GM19324 (cell line): ENCODE measurements around the gene ARHGAP15.

ENCODE experiments used
- ATAC-seq: cut with Tn5 transposase; IDR thresholded peaks from one replicate; pipeline ENCODE4 v1.9.1; 2021; ENCODE audit warnings: mild to moderate bottlenecking, moderate library complexity; ENCODE audit not compliant: unreplicated experiment, low FRiP score

ARHGAP15 gene

GRCh38 chr2:143142598-143142997 lies 13.4 kb downstream of the ARHGAP15 start:
- ATAC-seq, result no peak

- no peak for ATAC-seq
Measured at GRCh38 chr2:143144813-143145455, 15.7 kb downstream of the ARHGAP15 start.

- no peak for ATAC-seq
Measured at GRCh38 chr2:143146366-143146765, 17.1 kb downstream of the ARHGAP15 start.

GRCh38 chr2:143146815-143147530 lies 17.8 kb downstream of the ARHGAP15 start:
- ATAC-seq, result no peak

- ATAC-seq, result no peak
Measured at GRCh38 chr2:143148011-143148410, 18.8 kb downstream of the ARHGAP15 start.

GRCh38 chr2:143148757-143149156 lies 19.5 kb downstream of the ARHGAP15 start:
- ATAC-seq, result peak; percentile 50

GRCh38 chr2:143150287-143150686 lies 21.1 kb downstream of the ARHGAP15 start:
- ATAC-seq, result peak; percentile 48

GRCh38 chr2:143151111-143151752 lies 22.0 kb downstream of the ARHGAP15 start:
- ATAC-seq, result no peak

- no peak for ATAC-seq
Measured at GRCh38 chr2:143152219-143152618, 23.0 kb downstream of the ARHGAP15 start.

GRCh38 chr2:143152637-143153036 lies 23.4 kb downstream of the ARHGAP15 start:
- ATAC-seq, result no peak

- no peak for ATAC-seq
Measured at GRCh38 chr2:143155661-143156060, 26.4 kb downstream of the ARHGAP15 start.

- no peak for ATAC-seq
Measured at GRCh38 chr2:143157001-143157400, 27.8 kb downstream of the ARHGAP15 start.

GRCh38 chr2:143157418-143157817 lies 28.2 kb downstream of the ARHGAP15 start:
- no peak for ATAC-seq

GRCh38 chr2:143158098-143158497 lies 28.9 kb downstream of the ARHGAP15 start:
- no peak for ATAC-seq

GRCh38 chr2:143158551-143159485 lies 29.6 kb downstream of the ARHGAP15 start:
- ATAC-seq, result no peak

GRCh38 chr2:143159486-143159840 lies 30.2 kb downstream of the ARHGAP15 start:
- ATAC-seq, result no peak

GRCh38 chr2:143160732-143161707 lies 31.8 kb downstream of the ARHGAP15 start:
- ATAC-seq, result no peak

- peak; percentile 87 for ATAC-seq
Measured at GRCh38 chr2:143162123-143162837, 33.1 kb downstream of the ARHGAP15 start.

- no peak for ATAC-seq
Measured at GRCh38 chr2:143162997-143163396, 33.8 kb downstream of the ARHGAP15 start.
